Measurements from ENCODE around the gene OPN5. TPM values are rescaled to one million over a fixed set of nuclear protein-coding genes. Genes with fewer than 3 reads are reported as not detected.
A peak's percentile ranks its signal among the peaks of the same experiment; 100 is the strongest.

OPN5 gene
- total RNA-seq, 3 donors from 2014 or later = not detected

DNA sequence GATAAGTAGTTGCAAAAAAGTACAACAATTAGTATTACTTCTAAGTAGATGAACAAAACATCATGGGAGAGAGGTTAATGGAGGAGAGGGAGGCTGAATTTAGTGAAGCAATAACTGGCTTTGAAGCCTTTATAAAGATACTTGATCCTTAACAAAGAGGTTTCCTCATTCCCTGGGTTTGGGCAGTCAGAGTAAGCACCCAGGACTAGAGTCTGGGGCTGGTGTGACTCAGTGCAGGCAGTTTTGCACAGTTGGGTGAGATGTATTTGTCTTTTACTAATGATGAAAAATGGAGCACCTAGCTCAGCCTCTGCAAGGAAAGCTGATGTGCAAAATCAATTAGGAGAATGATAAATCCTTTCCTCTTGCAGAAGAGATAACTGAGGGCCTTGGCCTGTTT, 11.8 kb upstream of the OPN5 start:
- peaks cover 2% of the 10 kb centered on the region for H3K27me3 Mint-ChIP-seq (ENCODE audit: low read depth)
- ATAC-seq = no peak
- no peaks in the 10 kb centered on the region for H3K36me3 Mint-ChIP-seq (ENCODE audit: insufficient read depth)
- peaks cover 6% of the 10 kb centered on the region for H3K9me3 Mint-ChIP-seq
- no peak overlapping the region for H3K4me3 Mint-ChIP-seq
- no peaks in the 10 kb centered on the region for H3K4me1 Mint-ChIP-seq (ENCODE audit: low read depth)
- DNase-seq = no peak

GRCh38 chr6:47772359-47772758, 9.5 kb upstream of the OPN5 start:
- Mint-ChIP-seq H3K27me3 (ENCODE audit: low read depth) (peaks cover 2% of the 10 kb centered on the region), H3K4me3 (no peak overlapping the region), H3K4me1 (ENCODE audit: low read depth) (no peaks in the 10 kb centered on the region), H3K36me3 (ENCODE audit: insufficient read depth) (no peaks in the 10 kb centered on the region), H3K9me3 (no peaks in the 10 kb centered on the region)
- no peak for DNase-seq
- no peak for ATAC-seq

GRCh38 chr6:47773005-47773404, 8.8 kb upstream of the OPN5 start:
- Mint-ChIP-seq H3K4me1 (ENCODE audit: low read depth) (no peaks in the 10 kb centered on the region), H3K9me3 (no peaks in the 10 kb centered on the region), H3K27me3 (ENCODE audit: low read depth) (no peaks in the 10 kb centered on the region), H3K36me3 (ENCODE audit: insufficient read depth) (no peaks in the 10 kb centered on the region), H3K4me3 (no peak overlapping the region)
- ATAC-seq (no peak), DNase-seq (no peak)

GRCh38 chr6:47780510-47781356, 1.1 kb upstream of the OPN5 start:
- H3K9me3 Mint-ChIP-seq = no peaks in the 10 kb centered on the region
- H3K4me1 Mint-ChIP-seq (ENCODE audit: low read depth) = peaks cover 5% of the 10 kb centered on the region
- no peak overlapping the region for H3K4me3 Mint-ChIP-seq

GRCh38 chr6:47785182-47785581, 3.4 kb downstream of the OPN5 start:
- Mint-ChIP-seq H3K4me1 (ENCODE audit: low read depth) (peaks cover 8% of the 10 kb centered on the region), H3K9me3 (no peaks in the 10 kb centered on the region), H3K36me3 (ENCODE audit: insufficient read depth) (no peaks in the 10 kb centered on the region), H3K4me3 (no peak overlapping the region), H3K27me3 (ENCODE audit: low read depth) (peaks cover 22% of the 10 kb centered on the region)
- ATAC-seq = no peak
- DNase-seq = no peak

More at GRCh38 chr6:47780510-47781356, 1.1 kb upstream of the OPN5 start:
- ATAC-seq (peak; percentile 80 to 85), DNase-seq (no peak)
- Mint-ChIP-seq H3K36me3 (ENCODE audit: insufficient read depth) (no peaks in the 10 kb centered on the region), H3K27me3 (ENCODE audit: low read depth) (no peaks in the 10 kb centered on the region)

DNA sequence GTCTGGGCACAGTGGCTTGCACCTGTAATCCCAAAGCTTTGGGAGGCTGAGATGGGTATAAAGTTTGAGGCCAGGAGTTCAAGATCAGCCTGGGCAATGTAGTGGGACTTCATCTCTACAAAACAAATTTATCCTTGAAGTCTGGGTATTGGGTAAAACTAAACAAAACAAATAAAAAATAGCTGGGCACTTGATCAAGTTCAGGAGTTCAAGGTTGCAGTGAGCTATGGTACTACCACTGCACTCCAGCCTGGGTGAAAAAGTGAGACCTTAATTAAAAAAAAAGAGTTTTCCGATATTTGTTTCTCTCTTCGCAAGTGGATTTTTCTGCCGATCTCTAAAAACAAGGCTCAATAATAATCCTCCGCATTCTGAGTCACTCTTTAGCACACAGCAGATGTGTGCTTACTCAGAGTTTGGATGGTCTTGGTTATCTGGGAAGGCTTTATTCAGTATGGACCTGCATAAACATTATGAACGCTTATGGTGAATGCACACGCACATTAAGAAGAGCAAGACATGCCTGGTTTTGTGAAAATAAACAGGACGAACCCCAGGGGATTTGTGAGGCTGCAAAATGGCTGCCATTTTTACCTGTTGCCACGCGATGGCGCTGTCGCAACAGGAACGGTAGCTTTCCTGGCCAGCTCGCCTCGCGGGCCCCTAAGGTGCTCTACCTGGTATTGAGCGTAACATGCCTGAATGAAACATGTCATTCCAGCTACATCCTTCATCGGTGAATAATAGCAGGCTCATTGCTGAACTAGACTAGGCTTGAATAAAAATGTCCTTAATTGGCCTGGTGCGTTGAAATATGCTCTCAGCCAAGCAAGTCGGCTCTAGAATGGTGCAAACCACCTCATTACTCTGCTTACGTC, 6.0 kb downstream of the OPN5 start:
- Mint-ChIP-seq H3K9me3 (no peaks in the 10 kb centered on the region), H3K4me1 (ENCODE audit: low read depth) (peaks cover 3% of the 10 kb centered on the region), H3K27me3 (ENCODE audit: low read depth) (peaks cover 24% of the 10 kb centered on the region), H3K4me3 (no peak overlapping the region), H3K36me3 (ENCODE audit: insufficient read depth) (no peaks in the 10 kb centered on the region)
- DNase-seq = peak; percentile 26
- peak; percentile 61 to 76 for ATAC-seq

GRCh38 chr6:47788498-47788884, 6.7 kb downstream of the OPN5 start:
- DNase-seq (no peak), ATAC-seq (no peak)
- Mint-ChIP-seq H3K9me3 (no peaks in the 10 kb centered on the region), H3K4me1 (ENCODE audit: low read depth) (peaks cover 3% of the 10 kb centered on the region), H3K27me3 (ENCODE audit: low read depth) (peaks cover 24% of the 10 kb centered on the region), H3K36me3 (ENCODE audit: insufficient read depth) (no peaks in the 10 kb centered on the region), H3K4me3 (no peak overlapping the region)

DNA sequence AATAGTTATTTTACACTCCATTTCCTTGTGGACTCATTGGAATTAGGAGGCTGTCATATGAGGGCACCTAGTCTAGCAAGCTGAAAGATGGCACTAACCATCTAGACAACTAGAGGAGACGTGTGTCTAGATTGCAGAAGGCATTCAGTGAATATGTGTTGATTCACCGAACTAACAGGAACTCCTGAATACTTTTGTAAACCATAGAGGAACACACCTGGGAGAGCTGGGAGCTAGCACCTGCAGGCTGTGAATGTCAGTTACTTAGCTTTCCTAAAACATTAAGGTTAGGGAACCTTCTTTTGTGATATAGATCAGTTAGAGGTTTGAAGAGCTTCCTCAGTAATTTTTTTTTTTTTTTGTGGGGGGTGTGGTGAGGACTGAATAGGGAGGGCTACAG, 7.7 kb downstream of the OPN5 start:
- Mint-ChIP-seq H3K4me1 (ENCODE audit: low read depth) (peaks cover 3% of the 10 kb centered on the region), H3K4me3 (no peak overlapping the region), H3K27me3 (ENCODE audit: low read depth) (peaks cover 24% of the 10 kb centered on the region), H3K9me3 (no peaks in the 10 kb centered on the region), H3K36me3 (ENCODE audit: insufficient read depth) (no peaks in the 10 kb centered on the region)
- ATAC-seq (no peak), DNase-seq (no peak)

- Mint-ChIP-seq H3K36me3 (ENCODE audit: insufficient read depth) (no peaks in the 10 kb centered on the region), H3K27me3 (ENCODE audit: low read depth) (peaks cover 17% of the 10 kb centered on the region), H3K4me3 (no peak overlapping the region), H3K9me3 (no peaks in the 10 kb centered on the region), H3K4me1 (ENCODE audit: low read depth) (peaks cover 3% of the 10 kb centered on the region)
- ATAC-seq (no peak), DNase-seq (no peak)
These were observed 10.4 kb downstream of the OPN5 start for GRCh38 chr6:47792216-47792733.

GRCh38 chr6:47794577-47795135, 12.8 kb downstream of the OPN5 start:
- ATAC-seq = no peak
- no peak overlapping the region for H3K4me3 Mint-ChIP-seq

GRCh38 chr6:47801984-47802383, 20.2 kb downstream of the OPN5 start:
- Mint-ChIP-seq H3K9me3 (no peaks in the 10 kb centered on the region), H3K4me3 (no peak overlapping the region), H3K27me3 (ENCODE audit: low read depth) (peaks cover 11% of the 10 kb centered on the region), H3K36me3 (ENCODE audit: insufficient read depth) (no peaks in the 10 kb centered on the region), H3K4me1 (ENCODE audit: low read depth) (no peaks in the 10 kb centered on the region)
- DNase-seq (no peak), ATAC-seq (no peak)

More at GRCh38 chr6:47794577-47795135, 12.8 kb downstream of the OPN5 start:
- H3K36me3 Mint-ChIP-seq (ENCODE audit: insufficient read depth) = no peaks in the 10 kb centered on the region
- H3K9me3 Mint-ChIP-seq = no peaks in the 10 kb centered on the region
- H3K27me3 Mint-ChIP-seq (ENCODE audit: low read depth) = peaks cover 5% of the 10 kb centered on the region
- DNase-seq = no peak
- H3K4me1 Mint-ChIP-seq (ENCODE audit: low read depth) = no peaks in the 10 kb centered on the region

DNA sequence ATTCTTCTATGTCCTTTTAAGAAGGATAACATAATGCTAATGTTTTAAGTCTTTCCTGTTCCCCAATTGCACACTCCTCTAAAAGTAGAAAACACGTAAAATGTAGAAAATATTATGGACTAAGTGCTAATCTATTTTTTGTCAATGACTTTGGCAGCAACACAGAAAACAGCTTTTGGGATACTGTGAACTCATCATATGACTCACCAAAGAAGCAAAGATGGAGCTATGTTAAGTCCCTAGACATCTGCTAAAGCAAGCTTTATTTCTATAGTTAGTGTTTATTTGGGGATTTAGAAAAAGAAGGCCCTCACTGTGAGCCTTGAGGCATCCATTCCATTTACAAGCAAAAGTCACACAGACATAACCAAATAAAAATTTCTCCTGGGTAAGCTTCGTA, 23.0 kb downstream of the OPN5 start:
- Mint-ChIP-seq H3K36me3 (ENCODE audit: insufficient read depth) (no peaks in the 10 kb centered on the region), H3K27me3 (ENCODE audit: low read depth) (peaks cover 16% of the 10 kb centered on the region), H3K4me3 (no peak overlapping the region), H3K4me1 (ENCODE audit: low read depth) (no peaks in the 10 kb centered on the region), H3K9me3 (no peaks in the 10 kb centered on the region)
- DNase-seq = no peak
- no peak for ATAC-seq

DNA sequence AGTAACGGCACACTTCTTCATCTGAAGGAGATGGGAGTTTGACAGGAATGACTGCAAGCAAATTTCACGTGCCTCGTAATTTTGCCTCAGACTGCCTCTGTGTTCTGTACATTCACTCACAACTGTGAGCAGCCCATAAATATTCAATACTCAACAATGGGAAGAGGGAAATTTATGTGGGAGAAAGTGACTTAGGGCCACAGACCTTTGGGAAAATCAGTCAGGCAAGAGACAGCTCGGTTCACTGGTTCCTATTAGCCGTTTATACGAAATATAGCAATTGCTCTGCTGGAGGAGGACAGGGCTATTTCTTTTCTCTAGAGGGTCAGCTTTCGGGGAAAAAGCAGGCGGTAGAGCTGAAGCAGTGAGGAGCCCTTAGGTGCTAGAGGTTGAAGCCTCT, 28.0 kb downstream of the OPN5 start:
- H3K27me3 Mint-ChIP-seq (ENCODE audit: low read depth) = peaks cover 16% of the 10 kb centered on the region
- H3K4me1 Mint-ChIP-seq (ENCODE audit: low read depth) = no peaks in the 10 kb centered on the region
- H3K9me3 Mint-ChIP-seq = no peaks in the 10 kb centered on the region
- no peaks in the 10 kb centered on the region for H3K36me3 Mint-ChIP-seq (ENCODE audit: insufficient read depth)
- DNase-seq (no peak), ATAC-seq (no peak)
- no peak overlapping the region for H3K4me3 Mint-ChIP-seq

GRCh38 chr6:47810885-47811284, 29.1 kb downstream of the OPN5 start:
- H3K4me3 Mint-ChIP-seq = no peak overlapping the region
- no peaks in the 10 kb centered on the region for H3K36me3 Mint-ChIP-seq (ENCODE audit: insufficient read depth)
- ATAC-seq (no peak), DNase-seq (no peak)
- peaks cover 14% of the 10 kb centered on the region for H3K27me3 Mint-ChIP-seq (ENCODE audit: low read depth)
- no peaks in the 10 kb centered on the region for H3K9me3 Mint-ChIP-seq
- no peaks in the 10 kb centered on the region for H3K4me1 Mint-ChIP-seq (ENCODE audit: low read depth)
